GM21737 (cell line): Measurements from ENCODE around the gene TBL1X.

Experiments used
- ATAC-seq: cut with Tn5 transposase; IDR thresholded peaks from one replicate; pipeline ENCODE4 v1.9.1; 2021; ENCODE audit warnings: mild to moderate bottlenecking, moderate library complexity; ENCODE audit not compliant: unreplicated experiment

The TBL1X gene

DNA sequence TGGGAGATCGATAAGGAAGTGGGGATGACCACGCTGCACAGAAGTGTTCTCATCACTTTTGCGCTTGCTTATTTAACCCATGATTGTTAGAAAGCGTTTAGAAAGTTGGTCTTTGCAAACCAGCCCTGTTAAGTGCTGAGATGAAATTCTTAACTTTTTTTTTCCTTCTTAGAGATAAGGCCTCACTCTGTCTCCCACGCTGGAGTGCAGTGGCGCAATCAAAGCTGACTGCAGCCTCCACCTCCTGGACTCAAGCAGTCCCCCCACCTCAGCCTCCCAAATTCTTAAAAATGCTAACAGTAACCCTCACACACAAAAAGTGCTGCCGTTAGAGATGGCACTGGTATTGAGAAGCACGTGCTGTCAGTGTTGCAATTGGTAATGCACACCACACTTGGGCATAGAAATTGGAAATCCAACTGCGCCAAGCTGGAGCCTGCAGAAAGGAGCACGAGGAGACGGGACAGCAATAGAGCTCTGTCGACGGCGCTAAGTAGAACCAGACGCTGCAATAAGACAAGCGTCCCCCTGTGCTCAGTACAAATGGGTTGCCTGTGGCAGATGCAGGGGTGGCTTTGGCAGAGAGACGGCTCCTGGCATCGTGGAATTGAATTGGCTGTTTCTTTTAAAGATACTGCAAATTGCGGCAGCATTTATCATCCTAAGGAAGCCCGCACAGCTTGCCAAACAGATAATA, 113.4 kb downstream of the TBL1X start:
- no peak for ATAC-seq

GRCh38 chrX:9581771-9582385, 117.0 kb downstream of the TBL1X start:
- ATAC-seq = no peak

DNA sequence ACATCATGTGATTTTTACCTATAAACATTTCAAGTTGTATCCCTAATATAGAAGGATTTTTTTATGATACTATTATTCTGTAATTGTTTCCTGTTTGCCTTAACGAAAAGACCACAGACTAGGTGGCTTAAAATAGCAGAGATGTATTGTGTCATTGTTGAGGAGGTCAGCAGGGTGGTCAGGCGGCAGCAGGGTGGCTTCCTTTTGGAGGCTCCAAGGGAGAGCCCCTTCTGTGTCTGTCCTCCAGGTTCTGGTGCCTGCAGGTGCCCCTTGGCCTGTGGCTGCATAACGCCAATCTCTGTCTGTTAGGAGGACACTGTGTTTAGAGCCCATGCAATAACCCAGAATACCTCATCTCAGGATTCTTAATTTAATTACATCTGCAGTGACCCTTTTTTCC, 118.1 kb downstream of the TBL1X start:
- ATAC-seq = no peak

- ATAC-seq = no peak
These were observed 122.1 kb downstream of the TBL1X start for GRCh38 chrX:9586992-9587392.

DNA sequence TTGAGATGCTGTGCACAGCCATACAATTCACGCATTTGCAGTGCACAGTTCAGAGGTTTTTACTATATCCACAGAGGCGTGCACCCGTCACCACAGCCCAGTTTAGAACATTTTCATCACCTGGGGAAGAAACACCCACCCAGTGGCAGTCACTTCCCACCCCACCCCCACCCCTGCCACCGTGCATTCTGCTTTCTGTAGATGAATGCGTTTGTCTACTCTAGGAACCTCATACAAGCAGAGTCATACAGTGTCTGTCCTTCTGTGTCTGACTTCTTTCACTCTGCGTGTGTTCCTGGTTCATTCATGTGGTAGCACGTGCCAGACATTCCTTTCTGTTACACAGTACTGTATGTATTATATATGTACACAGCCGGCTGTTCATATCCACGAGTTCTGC, 122.8 kb downstream of the TBL1X start:
- no peak for ATAC-seq

DNA sequence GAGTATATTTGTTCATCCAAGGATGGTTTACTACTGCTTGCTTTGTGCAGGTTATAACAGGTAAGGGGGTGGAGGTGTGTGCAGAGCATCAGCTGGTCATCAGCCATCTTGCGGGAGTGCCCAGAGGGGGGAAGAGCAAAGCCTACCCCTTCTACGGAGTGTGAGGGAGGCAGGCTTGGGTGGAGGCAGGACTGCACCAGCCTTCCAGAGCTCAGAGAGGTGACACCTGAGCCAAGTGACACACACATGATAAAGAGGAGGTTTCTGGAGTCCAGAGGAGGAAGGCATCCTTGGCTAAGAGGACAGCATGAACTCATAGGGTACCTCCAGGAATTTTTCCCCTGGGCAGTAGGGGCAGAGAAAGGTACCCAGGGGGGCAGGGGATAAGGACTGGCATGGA, 126.6 kb downstream of the TBL1X start:
- ATAC-seq = no peak

GRCh38 chrX:9593756-9594155, 128.9 kb downstream of the TBL1X start:
- no peak for ATAC-seq

DNA sequence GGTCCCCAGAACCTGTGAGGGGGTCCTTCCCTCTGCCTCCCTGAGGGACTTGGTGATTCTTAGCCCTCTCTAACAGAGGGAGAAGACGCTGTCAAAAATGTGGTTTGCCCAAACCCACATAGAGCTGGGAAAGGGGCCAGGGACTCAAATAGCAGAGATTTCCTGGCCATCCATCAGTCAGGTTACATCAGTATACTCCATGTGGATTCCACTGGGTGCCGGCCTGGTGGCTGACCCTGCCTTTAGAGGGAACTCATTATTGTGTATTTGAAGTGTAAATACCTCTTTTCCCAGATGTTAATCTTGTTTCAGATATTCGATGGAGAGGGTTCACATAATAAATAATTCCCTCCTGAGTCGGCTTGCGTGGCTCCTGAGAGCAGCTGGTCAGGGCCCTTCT, 130.3 kb downstream of the TBL1X start:
- no peak for ATAC-seq

DNA sequence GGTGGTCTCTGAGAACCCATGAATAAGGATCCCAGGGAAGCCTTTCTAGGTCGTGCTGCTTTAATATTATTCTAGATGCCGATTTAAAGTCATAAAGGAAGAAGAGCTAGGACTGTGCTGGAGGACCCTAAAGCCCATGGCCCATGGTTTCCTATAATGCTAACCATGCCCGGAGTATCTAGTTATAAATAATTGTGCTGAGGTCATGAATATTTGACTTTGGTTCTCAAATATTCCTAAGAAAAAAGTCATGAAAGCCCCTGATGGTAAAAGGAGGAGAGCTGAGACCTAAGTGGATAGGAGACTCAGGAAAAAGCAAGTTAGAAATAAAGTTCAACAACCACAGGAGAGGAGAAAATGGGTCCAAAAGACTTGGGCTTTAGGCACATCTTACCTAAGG, 132.0 kb downstream of the TBL1X start:
- no peak for ATAC-seq

DNA sequence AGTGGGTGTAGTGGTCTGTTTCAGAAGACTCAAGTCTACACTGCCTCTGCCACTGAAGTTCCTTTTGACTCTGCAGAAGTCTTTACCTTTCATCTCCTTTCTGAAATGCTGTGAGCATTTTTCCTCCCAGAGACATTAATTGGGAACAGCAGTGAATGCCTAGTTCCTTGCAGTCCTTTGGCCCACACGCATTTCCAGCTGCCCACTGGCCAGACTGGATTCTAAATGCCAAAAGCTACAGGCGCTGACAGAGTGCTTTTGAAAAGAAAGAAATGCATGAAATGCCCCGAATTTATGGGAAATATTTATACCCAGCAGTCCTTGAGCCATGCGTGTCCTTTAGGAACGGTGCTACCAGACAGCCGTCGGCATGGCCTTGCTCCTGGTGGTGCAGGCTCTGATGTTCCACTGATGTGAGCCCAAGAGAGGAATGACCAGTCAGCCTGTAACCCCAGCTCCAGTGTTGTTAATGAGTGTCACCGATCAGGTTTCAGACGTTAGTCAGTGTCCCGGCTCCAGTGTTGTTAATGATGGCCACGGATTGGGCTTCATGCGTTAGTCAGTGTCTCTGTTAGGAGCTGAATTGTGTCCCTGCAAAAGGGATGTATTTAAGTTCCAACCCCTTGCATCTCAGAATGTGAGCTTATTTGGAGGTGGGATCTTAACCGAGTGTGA, 132.6 kb downstream of the TBL1X start:
- ATAC-seq = no peak

DNA sequence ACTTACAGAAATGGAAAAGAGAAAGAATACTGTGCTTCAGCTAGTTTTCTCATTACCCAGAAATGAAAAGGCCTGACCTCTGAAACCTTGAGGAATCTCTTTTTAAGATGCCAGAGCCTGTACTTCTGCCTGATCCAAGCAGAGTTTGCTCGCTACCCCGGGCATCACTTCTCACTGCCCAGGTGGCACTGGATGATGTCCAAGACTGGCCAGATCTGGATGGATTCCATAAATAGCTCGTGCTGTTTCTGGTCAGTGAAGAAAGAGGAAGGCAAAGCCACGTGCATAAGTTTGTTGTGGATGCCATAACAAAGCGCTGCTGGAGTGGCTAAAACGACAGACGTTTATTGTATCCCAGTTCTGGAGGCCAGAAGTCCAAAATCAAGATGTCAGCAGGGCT, 133.5 kb downstream of the TBL1X start:
- no peak for ATAC-seq

GRCh38 chrX:9604111-9604907, 139.5 kb downstream of the TBL1X start:
- no peak for ATAC-seq

- no peak for ATAC-seq
These were observed 140.0 kb downstream of the TBL1X start for GRCh38 chrX:9604908-9605306.

DNA sequence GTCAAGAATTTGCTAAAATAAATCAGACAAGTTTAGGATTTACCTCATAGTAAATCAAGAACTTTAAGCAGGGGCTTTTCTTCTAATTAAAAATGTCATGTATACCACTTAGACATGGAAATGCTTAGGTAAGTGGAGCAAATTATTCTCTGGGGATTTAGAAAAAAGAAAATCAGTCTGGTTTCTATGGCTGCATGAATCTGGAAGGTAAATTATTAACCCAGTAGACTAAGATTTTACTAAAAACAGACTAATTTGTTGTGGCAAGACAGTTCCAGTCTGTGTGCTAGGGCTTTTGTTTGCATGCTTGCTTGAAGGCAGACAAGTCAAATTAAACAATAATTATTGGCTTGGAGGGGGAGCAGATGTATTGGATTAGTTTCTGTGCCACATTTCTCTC, 140.6 kb downstream of the TBL1X start:
- no peak for ATAC-seq

DNA sequence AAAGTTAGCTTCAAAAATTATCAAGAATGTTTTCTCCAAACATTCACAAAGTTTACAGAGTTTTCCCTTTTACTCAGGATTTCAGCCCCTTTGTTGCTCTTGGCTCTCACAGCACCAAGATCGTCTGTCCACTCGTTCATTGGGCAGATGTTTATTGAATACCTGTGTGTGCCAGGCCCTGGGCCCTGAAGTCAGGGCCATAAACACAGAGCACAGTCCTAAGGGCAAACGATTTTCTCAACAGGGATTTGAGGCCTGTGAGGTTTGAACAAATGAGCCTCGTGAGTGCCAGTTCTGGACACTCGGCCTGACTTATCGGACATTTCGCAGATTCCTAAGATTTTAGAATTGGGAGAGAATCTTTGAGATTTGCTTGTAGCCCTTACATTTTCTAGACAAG, 142.1 kb downstream of the TBL1X start:
- no peak for ATAC-seq

DNA sequence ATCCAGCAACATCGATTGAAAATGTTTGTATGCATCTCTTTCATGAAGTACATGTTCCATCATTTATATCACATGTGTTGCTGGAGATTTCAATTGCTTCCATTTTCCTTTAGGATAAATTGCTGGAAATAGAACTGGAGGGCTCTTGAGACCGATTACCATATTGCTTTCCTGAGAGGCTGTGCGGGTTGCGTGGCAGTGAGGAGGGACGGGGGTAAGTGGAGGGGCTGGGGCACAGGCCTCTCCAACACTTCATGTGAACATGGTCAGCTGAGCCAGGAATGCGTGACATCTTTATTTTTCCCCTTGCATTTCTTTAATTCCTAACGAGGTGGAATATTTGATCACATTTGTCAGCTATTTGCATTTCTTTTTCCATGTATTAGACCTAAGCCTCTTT, 144.6 kb downstream of the TBL1X start:
- ATAC-seq = no peak

DNA sequence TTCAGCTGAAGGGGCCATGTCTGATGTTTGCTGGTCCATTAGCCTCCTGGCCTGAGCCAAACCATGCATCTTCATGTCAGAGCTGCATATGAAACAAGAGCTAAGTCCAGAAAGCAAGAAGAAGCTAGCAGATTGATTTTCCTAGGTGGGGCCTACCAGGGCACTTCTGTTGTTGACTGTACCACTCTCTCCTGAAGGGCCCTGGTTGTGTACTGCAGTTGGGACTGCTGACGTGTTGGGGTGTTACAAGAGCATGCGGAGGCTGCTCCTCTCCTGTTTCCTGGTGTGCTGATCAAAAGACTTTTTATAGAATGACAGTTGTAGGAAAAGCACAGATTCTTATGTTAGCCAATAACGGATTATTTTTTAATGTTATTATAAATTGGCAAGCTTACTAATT, 145.1 kb downstream of the TBL1X start:
- no peak for ATAC-seq

DNA sequence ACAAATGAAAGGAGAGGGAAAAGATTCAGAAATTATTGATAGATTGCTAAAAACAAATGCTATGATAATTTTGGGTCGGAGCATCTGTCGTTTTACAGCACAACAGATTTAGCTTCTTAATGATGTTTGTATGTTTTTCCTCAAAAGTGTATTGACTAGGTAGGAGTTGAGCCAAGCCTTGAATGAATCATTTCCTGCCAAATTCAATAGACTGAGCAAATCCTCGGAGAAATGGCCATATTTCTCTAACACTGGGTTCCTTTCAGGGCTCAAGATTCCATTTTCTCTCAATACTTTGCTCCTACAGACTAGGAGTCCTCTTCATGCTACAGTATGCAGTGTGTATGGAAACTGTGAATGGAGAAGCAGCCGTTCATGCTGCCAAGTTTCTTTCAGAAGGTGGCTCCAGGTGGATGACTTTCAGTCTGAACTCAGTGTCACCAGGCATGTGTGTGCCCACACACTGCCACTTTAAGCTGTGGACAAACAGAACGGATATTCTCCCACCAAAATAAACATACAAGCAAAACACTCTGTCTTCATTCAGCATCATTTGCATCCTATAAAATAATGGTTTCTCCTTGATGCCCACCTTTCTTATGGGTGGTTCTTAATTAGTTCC, 146.0 kb downstream of the TBL1X start:
- no peak for ATAC-seq

DNA sequence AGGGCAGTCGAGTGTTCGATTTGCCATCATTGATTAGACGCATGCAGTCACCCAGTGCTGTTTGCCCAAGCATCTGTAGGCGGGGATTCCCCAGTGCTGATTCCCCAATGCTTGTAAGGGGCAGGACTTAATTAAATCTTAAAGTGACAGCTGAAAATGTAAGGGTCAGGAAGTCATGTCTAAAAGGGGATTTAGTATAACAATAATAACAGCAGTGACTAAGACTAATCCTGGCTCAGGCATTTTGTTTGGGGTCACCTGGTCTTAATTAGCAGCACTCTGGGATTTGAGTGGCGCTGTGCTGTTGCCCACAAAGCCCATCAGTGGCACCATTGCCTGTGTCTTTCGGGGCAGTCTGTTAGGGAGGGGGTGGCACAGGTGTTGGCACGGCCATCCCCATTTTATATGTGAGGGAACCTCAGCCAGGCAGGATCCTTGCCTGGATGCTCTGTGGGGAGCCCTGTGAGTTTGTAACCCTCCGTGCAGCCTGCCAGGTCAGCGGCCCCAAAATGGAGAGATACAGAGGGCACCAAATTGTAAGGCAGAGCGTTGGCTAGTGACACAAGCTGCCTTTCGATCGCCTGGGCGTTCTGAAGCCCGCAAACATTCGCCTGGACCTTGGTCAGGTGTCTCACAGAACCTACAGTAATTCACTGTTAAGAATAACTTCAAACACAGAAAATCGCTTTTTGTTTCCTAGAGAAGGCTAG, 146.7 kb downstream of the TBL1X start:
- ATAC-seq = no peak

GRCh38 chrX:9612146-9612505, 147.3 kb downstream of the TBL1X start:
- no peak for ATAC-seq

- no peak for ATAC-seq
These were observed 149.2 kb downstream of the TBL1X start for GRCh38 chrX:9614016-9614415.
